Kidney (tissue), 14 donors: ENCODE data around the gene ATG4A. TPM values are rescaled to one million over a fixed set of nuclear protein-coding genes. Genes with fewer than 3 reads are reported as not detected.

ENCODE experiments used
- DNase-seq, 5 donors: peaks; one replicate each; pipeline ENCODE4 v3.0.0-alpha.2; 2013 to 2020
- FAIRE-seq: peaks from 2 replicates; lab custom pipeline; 2012; peaks lifted over from hg19 to GRCh38; lab: Jason Lieb, UNC
- H3K27ac ChIP-seq, 2 donors: one replicate each; pipeline ENCODE4 v1.7.0; 2013; ENCODE audit warnings: low read depth in 2 of 2, low read length in 2 of 2, inconsistent platforms in 1 of 2
- H3K27me3 ChIP-seq: one replicate; pipeline ENCODE4 v1.7.1; 2013; ENCODE audit warnings: low read length, inconsistent platforms; ENCODE audit not compliant: control insufficient read depth, insufficient read depth
- H3K36me3 ChIP-seq, 3 donors: one replicate each; pipeline versions ENCODE4 v1.7.0 to v1.7.1; 2013; ENCODE audit warnings: low read length in 3 of 3, control low read depth in 1 of 3, inconsistent platforms in 1 of 3; ENCODE audit not compliant: insufficient read depth in 3 of 3, control insufficient read depth in 2 of 3
- H3K4me1 ChIP-seq, 3 donors: one replicate each; pipeline versions ENCODE4 v1.7.0 to v1.7.1; 2013; ENCODE audit warnings: low read length in 3 of 3, inconsistent platforms in 1 of 3, low read depth in 1 of 3; ENCODE audit not compliant: control insufficient read depth in 2 of 3, insufficient read depth in 2 of 3
- H3K4me3 ChIP-seq, 3 donors: one replicate each; pipeline versions ENCODE4 v1.7.0 to v1.8.1; 2013; ENCODE audit warnings: low read length in 3 of 3, control low read depth in 1 of 3, inconsistent platforms in 1 of 3
- H3K9ac ChIP-seq, 3 donors: one replicate each; pipeline versions ENCODE4 v1.7.0 to v1.7.1; 2013; ENCODE audit warnings: low read length in 3 of 3, control low read depth in 1 of 3, inconsistent platforms in 1 of 3
- H3K9me3 ChIP-seq, 3 donors: one replicate each; pipeline versions ENCODE4 v1.7.0 to v1.7.1; 2013; ENCODE audit warnings: low read length in 3 of 3, control low read depth in 1 of 3, inconsistent platforms in 1 of 3; ENCODE audit not compliant: control insufficient read depth in 2 of 3, insufficient read depth in 1 of 3
- CTCF ChIP-seq: IDR thresholded peaks from 3 replicates; pipeline ENCODE4 v1.5.1; 2012; ENCODE audit warnings: mild to moderate bottlenecking, moderate library complexity, borderline replicate concordance; ENCODE audit not compliant: insufficient read depth; ENCODE audit errors: extremely low read depth
- intact Hi-C: fragments of 100-400 bp; cut with DNase I; formaldehyde crosslinking; loops from one replicate; pipeline ENCODE4 v1.11.1; 2022
- polyA plus RNA-seq: library from polyadenylated mRNA; stranded (reverse); fragments of 350-450 nt; fragmentation: Illumina TruSeq; extraction: RNeasy Lipid Tissue Mini Kit (QIAGEN cat#74804); gene quantifications from one replicate; pipeline ENCODE4 v1.2.3, GENCODE V29; 2014; ENCODE audit warnings: low read depth, low replicate concordance; ENCODE audit not compliant: insufficient read depth
- total RNA-seq: library from RNA; stranded (reverse); fragmentation: NEBNext Ultra II Directional; extraction: Animal tissue kit (Norgen Biotek cat#: 25700); gene quantifications from one replicate; pipeline ENCODE4 v1.2.1, GENCODE V29; 2021
- donor health status: control.
- donor health status: control.
- donor health status: control.
- donor health status: control.
- donor health status: control.
- donor health status: DM: yes; HTN: yes; CAD: no.
- donor health status: Normal renal cell carcinoma (clear cell type).

The ATG4A gene
- total and polyA plus RNA-seq, 2 donors from 2014 or later, result 14.7 to 17.1 TPM

GRCh38 chrX:108198420-108198819 is 106.8 kb downstream of the ATG4A start:
- no peak overlapping the region for H3K4me3 ChIP-seq
- no peaks in the 10 kb centered on the region for H3K4me1 ChIP-seq
- FAIRE-seq, result no peak
- H3K27me3 ChIP-seq, result peaks cover 2% of the 10 kb centered on the region
- no peak for TF ChIP-seq CTCF
- no peaks in the 10 kb centered on the region for H3K9me3 ChIP-seq
- H3K9ac ChIP-seq, result no peak overlapping the region
- H3K36me3 ChIP-seq, result no peaks in the 10 kb centered on the region
- DNase-seq, result no peak
- intact Hi-C loops, result no loop called here
- no peak overlapping the region for H3K27ac ChIP-seq

GRCh38 chrX:108199041-108199440 is 107.5 kb downstream of the ATG4A start:
- Histone ChIP-seq H3K27me3 (peaks cover 2% of the 10 kb centered on the region), H3K4me3 (no peak overlapping the region), H3K9me3 (no peaks in the 10 kb centered on the region), H3K4me1 (no peaks in the 10 kb centered on the region), H3K36me3 (no peaks in the 10 kb centered on the region), H3K9ac (no peak overlapping the region), H3K27ac (no peak overlapping the region)
- intact Hi-C loops, result no loop called here
- FAIRE-seq, result no peak
- DNase-seq, result no peak
- no peak for TF ChIP-seq CTCF

- H3K9ac ChIP-seq, result no peak overlapping the region
- peak; percentile 40 for TF ChIP-seq CTCF
- DNase-seq (peak in 3 of 5 donors; percentile 20 to 41 (median 40)), FAIRE-seq (no peak)
- no peaks in the 10 kb centered on the region for H3K36me3 ChIP-seq
- H3K27ac ChIP-seq, result no peak overlapping the region
- no peaks in the 10 kb centered on the region for H3K9me3 ChIP-seq
- intact Hi-C loops, result no loop called here
- H3K4me3 ChIP-seq, result no peak overlapping the region
- no peaks in the 10 kb centered on the region for H3K4me1 ChIP-seq
- peaks cover 2% of the 10 kb centered on the region for H3K27me3 ChIP-seq
Observed at GRCh38 chrX:108199691-108200090, 108.1 kb downstream of the ATG4A start.

GRCh38 chrX:108203540-108203939 is 112.0 kb downstream of the ATG4A start:
- no peak for FAIRE-seq
- TF ChIP-seq CTCF, result no peak
- Histone ChIP-seq H3K27me3 (peaks cover 2% of the 10 kb centered on the region), H3K36me3 (no peaks in the 10 kb centered on the region), H3K27ac (no peak overlapping the region), H3K9ac (no peak overlapping the region), H3K4me3 (no peak overlapping the region), H3K4me1 (no peaks in the 10 kb centered on the region), H3K9me3 (no peaks in the 10 kb centered on the region)
- intact Hi-C loops, result no loop called here
- no peak for DNase-seq
